K562 (cell line): ENCODE data around the gene DHX58. TPM values are rescaled to one million over a fixed set of nuclear protein-coding genes. Genes with fewer than 3 reads are reported as not detected.

Experiments used
- AFF1 ChIP-seq, 2 experiments: fragments of 450-650 bp; IDR thresholded peaks; 2 replicates each; pipeline ENCODE4 v1.6.1; 2018; ENCODE audit warnings: mild to moderate bottlenecking in 2 of 2, low read depth in 1 of 2; ENCODE audit not compliant: partially characterized antibody in 2 of 2
- CBFA2T2 ChIP-seq: fragments of 450-650 bp; conservative IDR thresholded peaks from 2 replicates; pipeline ENCODE4 v1.6.1; 2017; ENCODE audit warnings: mild to moderate bottlenecking
- CSDE1 ChIP-seq, 2 experiments: fragments of 450-650 bp; IDR thresholded peaks; 2 replicates each; pipeline ENCODE4 v1.6.1; 2016; ENCODE audit warnings: mild to moderate bottlenecking in 1 of 2
- GTF2A2 ChIP-seq: IDR thresholded peaks from 2 replicates; pipeline ENCODE4 v1.6.1; 2016; ENCODE audit warnings: mild to moderate bottlenecking, missing genetic modification characterization, missing compliant biosample characterization
- HDAC6 ChIP-seq: IDR thresholded peaks from 2 replicates; pipeline ENCODE4 v1.6.1; 2012; ENCODE audit warnings: low read depth, mild to moderate bottlenecking, control low read depth, inconsistent platforms, low read length, moderate library complexity
- KDM5B ChIP-seq: fragments of 200-600 bp; sonication (generic); IDR thresholded peaks from 2 replicates; pipeline ENCODE4 v1.6.1; 2012; ENCODE audit warnings: low read depth, mild to moderate bottlenecking, moderate library complexity, low read length, control low read depth, inconsistent platforms; ENCODE audit not compliant: insufficient replicate concordance
- NKRF ChIP-seq: fragments of 450-650 bp; IDR thresholded peaks from 2 replicates; pipeline ENCODE4 v1.6.1; 2016; ENCODE audit warnings: borderline replicate concordance
- NR2C1 ChIP-seq, 2 experiments: fragments of 450-650 bp; IDR thresholded peaks; 2 replicates each; pipeline ENCODE4 v1.6.1; 2017; ENCODE audit warnings: mild to moderate bottlenecking in 2 of 2, antibody characterized with exemption in 1 of 2, inconsistent platforms in 1 of 2, missing compliant biosample characterization in 1 of 2, missing genetic modification characterization in 1 of 2
- POLR3A ChIP-seq: IDR thresholded peaks from 2 replicates; pipeline ENCODE4 v1.6.1; 2011; ENCODE audit warnings: borderline replicate concordance, mild to moderate bottlenecking, moderate library complexity; ENCODE audit not compliant: insufficient read length, insufficient read depth; ENCODE audit errors: extremely low read depth
- TAF7 ChIP-seq: fragments of 450-650 bp; IDR thresholded peaks from 2 replicates; pipeline ENCODE4 v1.6.1; 2016; ENCODE audit warnings: missing genetic modification characterization, missing compliant biosample characterization
- TGIF2 ChIP-seq: sonication (generic); formaldehyde crosslinking; IDR thresholded peaks from 2 replicates; pipeline ENCODE4 v1.8.1; 2022; ENCODE audit warnings: mild to moderate bottlenecking, missing genetic modification reagents, moderate library complexity
- ZFX ChIP-seq: sonication (generic); formaldehyde crosslinking; IDR thresholded peaks from 2 replicates; pipeline ENCODE4 v1.8.0; 2022; ENCODE audit warnings: mild to moderate bottlenecking, missing genetic modification reagents, moderate library complexity
- ZNF76 ChIP-seq: fragments of 250-450 bp; sonication (Bioruptor Pico); IDR thresholded peaks from 2 replicates; pipeline ENCODE4 v1.4.0; 2020; ENCODE audit warnings: mild to moderate bottlenecking, moderate library complexity, borderline replicate concordance
- polyA plus RNA-seq, 8 experiments: library from polyadenylated mRNA; depleted of rRNA in 4 of 8; stranded (reverse) in 5 of 8; unstranded in 3 of 8; fragments of >200 nt; fragmentation: Nextera tagmentation in 2 of 8; fragmentation: Illumina TruSeq in 1 of 8; extraction: Ambion mirVana in 2 of 8; extraction: Trizol in 1 of 8; gene quantifications; 2 replicates each; pipeline versions ENCODE4 v1.2.1 to v1.2.3, GENCODE V29; 2011 to 2014; ENCODE audit warnings: inconsistent platforms in 1 of 8, missing spikeins in 1 of 8
- total RNA-seq, 7 experiments: library from RNA; depleted of rRNA in 6 of 7; stranded (reverse); fragments of >200 nt in 6 of 7; fragmentation: Illumina TruSeq in 2 of 7; extraction: Trizol in 2 of 7; gene quantifications; 2 replicates each; pipeline versions ENCODE4 v1.2.1 to v1.2.3, GENCODE V29; 2011 to 2021; ENCODE audit warnings: low replicate concordance in 1 of 7
- TF ChIP-seq, protein P1 (sequence below), 3 experiments: IDR thresholded peaks in 2 of 3; conservative IDR thresholded peaks in 1 of 3; 2 replicates each; pipeline ENCODE4 v1.5.1; 2011 to 2012; ENCODE audit warnings: low read length in 3 of 3, mild to moderate bottlenecking in 3 of 3, control low read depth in 2 of 3, improper control_type of control experiment in 1 of 3, inconsistent platforms in 1 of 3, low read depth in 1 of 3, mixed read lengths in 1 of 3, moderate library complexity in 1 of 3; ENCODE audit not compliant: insufficient read depth in 2 of 3

DHX58 gene
- total and polyA plus RNA-seq, 9 of the 15 experiments (the other 6 are each of a cell fraction or from before 2014, with no cell fraction given), result 0.15 to 3.0 (median 1.4) TPM

- TF ChIP-seq AFF1 (IDR thresholded peaks at IDR 0.05; ENCODE audit: low read depth in 1 of 2, partially characterized antibody in 2 of 2) (peak in 1 of 2 experiments; percentile 81), TGIF2 (CRISPR knock-in tag) (no peak), GTF2A2 (no peak), ZFX (CRISPR knock-in tag) (peak; percentile 70), NR2C1 (IDR thresholded peaks at IDR 0.05) (no peak), NR2C1 (tag; IDR thresholded peaks at IDR 0.05) (0 out of 2 replicates have a peak, but pooled peaks have one; percentile 22), NKRF (peak; percentile 40; the same call in 1 of the 2 replicates), HDAC6 (no peak), POLR3A (no peak), ZNF76 (no peak), KDM5B (peak; percentile 55), CSDE1 (IDR thresholded peaks at IDR 0.05) (no peak), CBFA2T2 (no peak), TAF7 (tag) (no peak)
- TF ChIP-seq, protein P1, sequence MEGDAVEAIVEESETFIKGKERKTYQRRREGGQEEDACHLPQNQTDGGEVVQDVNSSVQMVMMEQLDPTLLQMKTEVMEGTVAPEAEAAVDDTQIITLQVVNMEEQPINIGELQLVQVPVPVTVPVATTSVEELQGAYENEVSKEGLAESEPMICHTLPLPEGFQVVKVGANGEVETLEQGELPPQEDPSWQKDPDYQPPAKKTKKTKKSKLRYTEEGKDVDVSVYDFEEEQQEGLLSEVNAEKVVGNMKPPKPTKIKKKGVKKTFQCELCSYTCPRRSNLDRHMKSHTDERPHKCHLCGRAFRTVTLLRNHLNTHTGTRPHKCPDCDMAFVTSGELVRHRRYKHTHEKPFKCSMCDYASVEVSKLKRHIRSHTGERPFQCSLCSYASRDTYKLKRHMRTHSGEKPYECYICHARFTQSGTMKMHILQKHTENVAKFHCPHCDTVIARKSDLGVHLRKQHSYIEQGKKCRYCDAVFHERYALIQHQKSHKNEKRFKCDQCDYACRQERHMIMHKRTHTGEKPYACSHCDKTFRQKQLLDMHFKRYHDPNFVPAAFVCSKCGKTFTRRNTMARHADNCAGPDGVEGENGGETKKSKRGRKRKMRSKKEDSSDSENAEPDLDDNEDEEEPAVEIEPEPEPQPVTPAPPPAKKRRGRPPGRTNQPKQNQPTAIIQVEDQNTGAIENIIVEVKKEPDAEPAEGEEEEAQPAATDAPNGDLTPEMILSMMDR (IDR thresholded peaks at IDR 0.05 in 2 of 3, conservative IDR thresholded peaks at IDR 0.05 in 1 of 3; ENCODE audit: insufficient read depth in 2 of 3, low read depth in 1 of 3, low read length in 3 of 3), result no peak
These were observed 8.6 kb upstream of the DHX58 start, which contains the start of gene KAT2A (continued) for GRCh38 chr17:42120770-42121769.
